Natural killer cell (primary cell): ENCODE measurements around the gene IL17B. TPM values are rescaled to one million over a fixed set of nuclear protein-coding genes. Genes with fewer than 3 reads are reported as not detected.

Source experiments
- ATAC-seq, 3 donors: fragments of 150-1000 bp in 2 of 3; fragments of 200-7000 bp in 1 of 3; cut with Tn5 transposase; 1 replicate in 1 of 3; 2 replicates in 2 of 3; pipeline ENCODE4 v1.10.0; 2021; ENCODE audit warnings: mild to moderate bottlenecking in 2 of 3, moderate library complexity in 2 of 3
- DNase-seq, 2 donors: peaks; one replicate each; pipeline versions ENCODE4 v3.0.0 to v3.0.0-alpha.2; 2013 to 2021; ENCODE audit warnings: mixed read lengths in 1 of 2
- H3K27ac ChIP-seq: one replicate; pipeline ENCODE4 v1.5.1; 2013; ENCODE audit warnings: mild to moderate bottlenecking, low read length
- H3K27me3 ChIP-seq: one replicate; pipeline ENCODE4 v1.6.1; 2013; ENCODE audit warnings: low read length; ENCODE audit not compliant: control insufficient read depth, insufficient read depth
- H3K36me3 ChIP-seq: one replicate; pipeline ENCODE4 v1.6.1; 2013; ENCODE audit warnings: low read length; ENCODE audit not compliant: control insufficient read depth, insufficient read depth
- H3K4me1 ChIP-seq: one replicate; pipeline ENCODE4 v1.6.1; 2013; ENCODE audit warnings: low read length; ENCODE audit not compliant: control insufficient read depth, insufficient read depth
- H3K4me3 ChIP-seq: one replicate; pipeline ENCODE4 v1.5.1; 2013; ENCODE audit warnings: low read length
- H3K9me3 ChIP-seq: one replicate; pipeline ENCODE4 v1.6.1; 2013; ENCODE audit warnings: low read length; ENCODE audit not compliant: control insufficient read depth, insufficient read depth
- H3K27ac Mint-ChIP-seq, 2 donors: one replicate each; pipeline ENCODE4 v1.8.0; 2022; ENCODE audit warnings: mild to moderate bottlenecking in 2 of 2, mixed read lengths in 2 of 2, moderate library complexity in 1 of 2
- H3K27me3 Mint-ChIP-seq, 2 donors: one replicate each; pipeline ENCODE4 v1.8.0; 2022; ENCODE audit warnings: low read depth in 2 of 2, mixed read lengths in 2 of 2
- H3K36me3 Mint-ChIP-seq: one replicate; pipeline ENCODE4 v1.8.0; 2022; ENCODE audit warnings: mixed read lengths
- H3K4me1 Mint-ChIP-seq, 2 donors: one replicate each; pipeline ENCODE4 v1.8.0; 2022; ENCODE audit warnings: mixed read lengths in 2 of 2
- H3K4me3 Mint-ChIP-seq: one replicate; pipeline ENCODE4 v1.8.0; 2022; ENCODE audit warnings: mild to moderate bottlenecking, moderate library complexity, mixed read lengths
- H3K9me3 Mint-ChIP-seq, 2 donors: one replicate each; pipeline ENCODE4 v1.8.0; 2022; ENCODE audit warnings: mixed read lengths in 2 of 2
- WGBS: methylation state at CpG from one replicate; pipeline ENCODE4 v1.1.7; 2013; ENCODE audit warnings: missing lambda C conversion rate; ENCODE audit not compliant: insufficient coverage; 5-methylcytosine and 5-hydroxymethylcytosine counted together
- intact Hi-C: fragments of 100-400 bp; cut with micrococcal nuclease; formaldehyde crosslinking; loops from one replicate; pipeline ENCODE4 v1.14.2; 2022
- total RNA-seq, 4 donors: library from RNA; stranded (reverse); fragments of 120-200 nt in 1 of 4; gene quantifications; one replicate each; pipeline versions ENCODE4 v1.2.3 to v1.2.4, GENCODE V29; 2013 to 2022
- TF ChIP-seq, protein P1 (sequence below): fragments of 200-600 bp; IDR thresholded peaks from one replicate; pipeline ENCODE4 v1.8.0; 2022; ENCODE audit warnings: antibody characterized with exemption

The IL17B gene
- total RNA-seq, 3 donors from 2014 or later (not counting 1 experiment from before 2014, with no cell fraction given) = not detected

DNA sequence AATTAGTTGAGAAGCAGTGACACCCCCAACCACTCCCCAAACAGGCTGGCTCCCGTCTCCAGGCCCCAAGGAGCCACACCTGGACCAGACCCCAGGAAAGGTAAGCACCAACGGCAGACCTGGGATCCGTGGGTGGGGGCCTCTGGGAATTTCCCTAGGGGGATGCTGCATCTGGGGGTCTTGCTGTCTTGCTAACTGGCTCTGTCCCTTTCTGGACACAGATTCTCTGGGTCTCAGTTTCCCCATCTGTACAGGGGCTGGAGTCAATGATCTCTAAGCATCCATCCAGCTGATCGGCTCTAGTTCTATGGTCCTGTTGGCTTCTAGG, 27.9 kb upstream of the IL17B start:
- no peak overlapping the region for H3K27ac ChIP-seq

DNA sequence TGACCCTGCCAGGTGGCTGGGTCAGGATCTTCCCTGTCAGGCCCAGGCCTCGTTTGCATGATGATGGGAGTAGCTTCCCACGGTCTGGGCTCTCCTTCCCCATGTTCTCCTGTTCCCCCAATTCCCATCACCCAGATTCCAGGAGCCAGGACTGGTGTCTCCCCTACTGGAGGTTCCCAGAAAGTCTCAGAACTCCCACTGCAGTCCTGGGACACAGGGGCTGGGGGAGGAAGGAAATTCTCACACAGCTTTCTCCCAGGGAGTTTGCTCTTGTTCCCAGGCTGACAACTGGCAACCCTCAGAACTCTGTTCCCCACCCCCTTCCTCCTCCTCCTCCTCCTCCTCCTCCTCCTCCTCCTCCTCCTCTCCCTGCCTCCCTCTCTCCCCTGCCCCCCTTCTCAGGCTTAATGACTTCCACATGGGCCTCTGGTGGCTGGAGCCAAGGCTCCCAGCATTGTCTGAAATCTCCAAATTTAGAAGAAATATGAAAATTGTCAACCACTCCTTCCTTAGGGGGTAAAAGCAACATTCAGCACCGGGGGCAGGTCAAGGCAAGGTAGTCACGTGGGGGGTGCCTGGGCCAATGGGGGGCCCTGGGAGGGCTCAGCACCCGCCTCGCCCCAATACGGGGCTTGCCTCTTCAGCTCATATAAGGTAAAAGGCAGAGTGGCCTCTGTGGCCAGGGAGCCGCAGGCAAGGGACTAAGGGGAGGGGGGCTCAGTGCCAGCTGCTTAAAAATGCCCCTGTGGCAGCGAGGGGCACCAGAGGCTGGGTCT, 27.3 kb upstream of the IL17B start:
- TF ChIP-seq, protein P1, sequence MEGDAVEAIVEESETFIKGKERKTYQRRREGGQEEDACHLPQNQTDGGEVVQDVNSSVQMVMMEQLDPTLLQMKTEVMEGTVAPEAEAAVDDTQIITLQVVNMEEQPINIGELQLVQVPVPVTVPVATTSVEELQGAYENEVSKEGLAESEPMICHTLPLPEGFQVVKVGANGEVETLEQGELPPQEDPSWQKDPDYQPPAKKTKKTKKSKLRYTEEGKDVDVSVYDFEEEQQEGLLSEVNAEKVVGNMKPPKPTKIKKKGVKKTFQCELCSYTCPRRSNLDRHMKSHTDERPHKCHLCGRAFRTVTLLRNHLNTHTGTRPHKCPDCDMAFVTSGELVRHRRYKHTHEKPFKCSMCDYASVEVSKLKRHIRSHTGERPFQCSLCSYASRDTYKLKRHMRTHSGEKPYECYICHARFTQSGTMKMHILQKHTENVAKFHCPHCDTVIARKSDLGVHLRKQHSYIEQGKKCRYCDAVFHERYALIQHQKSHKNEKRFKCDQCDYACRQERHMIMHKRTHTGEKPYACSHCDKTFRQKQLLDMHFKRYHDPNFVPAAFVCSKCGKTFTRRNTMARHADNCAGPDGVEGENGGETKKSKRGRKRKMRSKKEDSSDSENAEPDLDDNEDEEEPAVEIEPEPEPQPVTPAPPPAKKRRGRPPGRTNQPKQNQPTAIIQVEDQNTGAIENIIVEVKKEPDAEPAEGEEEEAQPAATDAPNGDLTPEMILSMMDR = no peak
- H3K4me3 ChIP-seq = no peak overlapping the region
- H3K36me3 Mint-ChIP-seq = no peaks in the 10 kb centered on the region
- DNase-seq (no peak), ATAC-seq (no peak)
- no peaks in the 10 kb centered on the region for H3K4me1 Mint-ChIP-seq
- H3K27me3 Mint-ChIP-seq = peaks cover 3 to 6% of the 10 kb centered on the region in 2 donors
- 79% methylated on average over 9 of the region's 9 CpGs for WGBS
- no peak overlapping the region for H3K4me3 Mint-ChIP-seq
- H3K9me3 Mint-ChIP-seq = no peaks in the 10 kb centered on the region
- H3K27ac Mint-ChIP-seq = no peak overlapping the region
- no peak overlapping the region for H3K27ac ChIP-seq
- H3K9me3 ChIP-seq = no peaks in the 10 kb centered on the region
- intact Hi-C loops = no loop called here
- H3K4me1 ChIP-seq = no peaks in the 10 kb centered on the region
- no peaks in the 10 kb centered on the region for H3K36me3 ChIP-seq
- H3K27me3 ChIP-seq = no peaks in the 10 kb centered on the region

More for the DNA sequence above, 27.9 kb upstream of the IL17B start:
- H3K36me3 ChIP-seq = no peaks in the 10 kb centered on the region
- no peak overlapping the region for H3K4me3 ChIP-seq
- H3K9me3 Mint-ChIP-seq = no peaks in the 10 kb centered on the region
- peaks cover 3 to 6% of the 10 kb centered on the region in 2 donors for H3K27me3 Mint-ChIP-seq
- no peaks in the 10 kb centered on the region for H3K27me3 ChIP-seq
- H3K4me1 ChIP-seq = no peaks in the 10 kb centered on the region
- no peak overlapping the region for H3K4me3 Mint-ChIP-seq
- no peaks in the 10 kb centered on the region for H3K9me3 ChIP-seq
- no peak for DNase-seq
- no peaks in the 10 kb centered on the region for H3K4me1 Mint-ChIP-seq
- no peak overlapping the region for H3K27ac Mint-ChIP-seq
- no peaks in the 10 kb centered on the region for H3K36me3 Mint-ChIP-seq
- intact Hi-C loops = no loop called here
- WGBS = 84% methylated on average over 4 of the region's 4 CpGs
- ATAC-seq = no peak
- TF ChIP-seq, protein P1 = no peak

GRCh38 chr5:149405550-149406202, 26.6 kb upstream of the IL17B start:
- H3K4me1 Mint-ChIP-seq = no peaks in the 10 kb centered on the region
- TF ChIP-seq, protein P1 = no peak

More at GRCh38 chr5:149405550-149406202, 26.6 kb upstream of the IL17B start:
- WGBS = 91% methylated on average over 16 of the region's 16 CpGs
- DNase-seq = no peak
- Mint-ChIP-seq H3K9me3 (no peaks in the 10 kb centered on the region), H3K27ac (no peak overlapping the region), H3K4me3 (no peak overlapping the region), H3K36me3 (no peaks in the 10 kb centered on the region), H3K27me3 (peaks cover 3 to 7% of the 10 kb centered on the region in 2 donors)
- Histone ChIP-seq H3K9me3 (no peaks in the 10 kb centered on the region), H3K27ac (no peak overlapping the region), H3K36me3 (no peaks in the 10 kb centered on the region), H3K27me3 (no peaks in the 10 kb centered on the region), H3K4me3 (no peak overlapping the region), H3K4me1 (no peaks in the 10 kb centered on the region)
- intact Hi-C loops = no loop called here
- no peak for ATAC-seq
